Body of pancreas (tissue), 4 donors: Measurements from ENCODE around the gene IYD.

Experiments
- CTCF ChIP-seq, 7 experiments: fragments of 450-650 bp in 4 of 7; fragments of 200-600 bp in 3 of 7; sonication (generic) in 3 of 7; IDR thresholded peaks; one replicate each; pipeline ENCODE4 v1.5.1; 2016 to 2019; ENCODE audit warnings: antibody characterized with exemption in 7 of 7
- POLR2A ChIP-seq, 3 donors: fragments of 450-650 bp; IDR thresholded peaks; one replicate each; pipeline ENCODE4 v1.6.1; 2016; ENCODE audit warnings: antibody characterized with exemption in 3 of 3, mild to moderate bottlenecking in 2 of 3

DNA sequence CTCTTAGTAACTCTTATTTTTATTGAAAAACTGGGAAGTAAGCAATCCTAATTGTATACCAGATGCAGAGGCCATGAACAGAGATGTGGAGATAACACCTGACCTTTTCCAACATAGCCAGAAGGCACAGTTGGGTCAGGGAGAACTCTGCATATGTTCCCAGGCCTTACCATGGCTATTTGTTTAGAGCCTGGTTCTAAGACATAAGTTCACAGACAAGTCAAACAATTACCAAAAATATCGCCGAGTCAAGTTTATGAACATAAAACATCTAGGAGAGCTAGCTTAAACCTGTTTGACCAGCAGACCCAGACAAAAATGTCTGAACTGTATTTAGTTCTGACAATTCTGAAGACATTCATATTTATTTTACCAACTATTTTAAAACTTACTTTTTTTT is 26.7 kb upstream of the IYD start:
- no peak for TF ChIP-seq CTCF (IDR thresholded peaks at IDR 0.05)
- TF ChIP-seq POLR2A (IDR thresholded peaks at IDR 0.05): no peak
